ENCODE data around the gene MAGEB4. TPM values are rescaled to one million over a fixed set of nuclear protein-coding genes. Genes with fewer than 3 reads are reported as not detected.
A peak's percentile ranks its signal among the peaks of the same experiment; 100 is the strongest.

The MAGEB4 gene
- total RNA-seq, 1 donor from 2014 or later: not detected

DNA sequence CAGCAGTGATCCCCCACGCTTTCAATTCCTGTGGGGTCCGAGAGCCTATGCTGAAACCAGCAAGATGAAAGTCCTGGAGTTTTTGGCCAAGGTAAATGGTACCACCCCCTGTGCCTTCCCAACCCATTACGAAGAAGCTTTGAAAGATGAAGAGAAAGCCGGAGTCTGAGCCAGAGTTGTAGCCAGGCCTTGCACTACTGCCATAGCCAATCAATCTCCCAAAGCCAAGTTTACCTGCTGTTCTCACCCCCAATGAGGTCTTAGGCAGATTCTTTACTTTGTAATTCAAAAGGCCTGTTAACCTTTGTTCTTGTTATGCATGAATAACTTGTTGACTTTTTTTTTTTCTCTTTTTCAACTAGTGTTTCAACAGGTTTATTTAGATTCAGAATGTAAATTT is 22.4 kb upstream of the MAGEB4 start:
- no peak for DNase-seq (ENCODE audit: low spot score in 2 of 2, unreplicated experiment in 2 of 2)
- no peaks in the 10 kb centered on the region for H3K27me3 Mint-ChIP-seq (ENCODE audit: low read depth)
- peaks cover 12% of the 10 kb centered on the region for H3K4me1 Mint-ChIP-seq
- TF ChIP-seq, protein P1, sequence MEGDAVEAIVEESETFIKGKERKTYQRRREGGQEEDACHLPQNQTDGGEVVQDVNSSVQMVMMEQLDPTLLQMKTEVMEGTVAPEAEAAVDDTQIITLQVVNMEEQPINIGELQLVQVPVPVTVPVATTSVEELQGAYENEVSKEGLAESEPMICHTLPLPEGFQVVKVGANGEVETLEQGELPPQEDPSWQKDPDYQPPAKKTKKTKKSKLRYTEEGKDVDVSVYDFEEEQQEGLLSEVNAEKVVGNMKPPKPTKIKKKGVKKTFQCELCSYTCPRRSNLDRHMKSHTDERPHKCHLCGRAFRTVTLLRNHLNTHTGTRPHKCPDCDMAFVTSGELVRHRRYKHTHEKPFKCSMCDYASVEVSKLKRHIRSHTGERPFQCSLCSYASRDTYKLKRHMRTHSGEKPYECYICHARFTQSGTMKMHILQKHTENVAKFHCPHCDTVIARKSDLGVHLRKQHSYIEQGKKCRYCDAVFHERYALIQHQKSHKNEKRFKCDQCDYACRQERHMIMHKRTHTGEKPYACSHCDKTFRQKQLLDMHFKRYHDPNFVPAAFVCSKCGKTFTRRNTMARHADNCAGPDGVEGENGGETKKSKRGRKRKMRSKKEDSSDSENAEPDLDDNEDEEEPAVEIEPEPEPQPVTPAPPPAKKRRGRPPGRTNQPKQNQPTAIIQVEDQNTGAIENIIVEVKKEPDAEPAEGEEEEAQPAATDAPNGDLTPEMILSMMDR (IDR thresholded peaks at IDR 0.05; ENCODE audit: unreplicated experiment): no peak
- H3K4me3 Mint-ChIP-seq: no peak overlapping the region
- H3K27ac Mint-ChIP-seq: no peak overlapping the region
- H3K36me3 Mint-ChIP-seq: peaks cover 2% of the 10 kb centered on the region
- peaks cover 4% of the 10 kb centered on the region for H3K9me3 Mint-ChIP-seq

DNA sequence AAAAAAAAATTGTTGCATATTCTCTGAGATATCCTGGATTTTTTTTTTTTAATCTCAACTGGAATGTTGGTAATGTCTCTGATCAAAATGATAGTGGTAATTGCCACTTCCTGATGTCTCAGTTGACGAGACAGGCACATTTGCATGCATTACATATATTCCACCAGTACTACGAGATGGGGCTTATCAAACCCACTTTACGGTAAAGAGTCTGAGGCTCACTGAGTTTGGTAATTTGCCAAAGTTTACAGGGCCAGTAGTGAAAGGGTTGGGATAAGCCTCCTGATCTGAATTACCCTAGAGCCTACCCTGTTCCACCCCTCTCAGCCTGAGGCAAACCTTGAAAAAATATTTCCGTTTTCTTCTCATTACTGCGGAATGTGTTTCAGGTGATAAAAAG is 21.1 kb upstream of the MAGEB4 start:
- Mint-ChIP-seq H3K27me3 (ENCODE audit: low read depth) (no peaks in the 10 kb centered on the region), H3K36me3 (peaks cover 2% of the 10 kb centered on the region), H3K4me1 (peaks cover 21% of the 10 kb centered on the region), H3K4me3 (no peak overlapping the region), H3K9me3 (peaks cover 4% of the 10 kb centered on the region), H3K27ac (peak overlapping the region; percentile 30)
- TF ChIP-seq, protein P1 (IDR thresholded peaks at IDR 0.05; ENCODE audit: unreplicated experiment): no peak
- DNase-seq (ENCODE audit: low spot score in 2 of 2, unreplicated experiment in 2 of 2): no peak

DNA sequence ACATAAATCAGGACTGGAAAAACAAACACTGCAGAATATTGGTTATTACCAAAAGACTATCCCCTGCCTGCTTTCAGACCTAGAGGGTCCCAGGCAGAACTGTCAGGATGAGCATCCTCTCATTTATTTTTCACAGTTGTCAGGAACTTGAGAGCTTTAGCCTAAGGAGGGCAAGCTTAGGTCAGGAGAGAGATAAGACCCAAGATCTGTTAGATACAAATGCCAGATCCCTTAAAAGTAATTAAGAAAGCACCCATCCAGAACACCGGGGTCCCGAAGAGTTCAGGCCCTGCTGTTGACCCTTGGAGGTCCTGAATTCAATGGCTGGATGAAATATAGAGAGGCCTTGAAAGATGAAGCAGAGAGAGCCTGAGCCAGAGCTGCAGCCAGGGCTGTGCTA is 17.3 kb upstream of the MAGEB4 start:
- H3K27me3 Mint-ChIP-seq (ENCODE audit: low read depth): no peaks in the 10 kb centered on the region
- no peaks in the 10 kb centered on the region for H3K36me3 Mint-ChIP-seq
- H3K9me3 Mint-ChIP-seq: no peaks in the 10 kb centered on the region
- DNase-seq (ENCODE audit: low spot score in 2 of 2, unreplicated experiment in 2 of 2): no peak
- TF ChIP-seq, protein P1 (IDR thresholded peaks at IDR 0.05; ENCODE audit: unreplicated experiment): no peak
- H3K27ac Mint-ChIP-seq: peak overlapping the region; percentile 88
- peaks cover 21% of the 10 kb centered on the region for H3K4me1 Mint-ChIP-seq
- H3K4me3 Mint-ChIP-seq: no peak overlapping the region

DNA sequence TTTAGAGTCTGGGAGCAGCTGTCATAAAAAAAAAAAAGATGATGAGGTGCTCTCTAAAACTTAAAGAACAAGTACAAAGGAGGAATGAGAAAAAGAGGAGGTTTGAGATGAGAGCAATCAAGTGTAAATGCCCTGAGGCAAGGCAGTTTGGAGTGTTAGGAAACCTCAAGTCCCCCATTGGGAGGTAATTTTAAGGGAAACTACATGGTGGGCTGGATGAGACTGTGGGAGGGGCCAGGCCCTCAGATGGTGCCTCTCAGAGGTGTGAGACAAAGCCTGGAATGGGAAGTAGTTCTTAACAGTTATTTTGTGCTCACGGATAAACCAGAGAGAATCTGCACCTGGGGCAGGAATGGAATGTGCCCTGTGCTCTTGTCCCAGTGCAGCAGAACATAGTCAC is 13.3 kb upstream of the MAGEB4 start:
- Mint-ChIP-seq H3K4me1 (peaks cover 22% of the 10 kb centered on the region), H3K4me3 (no peak overlapping the region), H3K9me3 (no peaks in the 10 kb centered on the region), H3K27me3 (ENCODE audit: low read depth) (no peaks in the 10 kb centered on the region), H3K36me3 (no peaks in the 10 kb centered on the region), H3K27ac (no peak overlapping the region)
- TF ChIP-seq, protein P1 (IDR thresholded peaks at IDR 0.05; ENCODE audit: unreplicated experiment): no peak
- no peak for DNase-seq (ENCODE audit: low spot score in 2 of 2, unreplicated experiment in 2 of 2)

DNA sequence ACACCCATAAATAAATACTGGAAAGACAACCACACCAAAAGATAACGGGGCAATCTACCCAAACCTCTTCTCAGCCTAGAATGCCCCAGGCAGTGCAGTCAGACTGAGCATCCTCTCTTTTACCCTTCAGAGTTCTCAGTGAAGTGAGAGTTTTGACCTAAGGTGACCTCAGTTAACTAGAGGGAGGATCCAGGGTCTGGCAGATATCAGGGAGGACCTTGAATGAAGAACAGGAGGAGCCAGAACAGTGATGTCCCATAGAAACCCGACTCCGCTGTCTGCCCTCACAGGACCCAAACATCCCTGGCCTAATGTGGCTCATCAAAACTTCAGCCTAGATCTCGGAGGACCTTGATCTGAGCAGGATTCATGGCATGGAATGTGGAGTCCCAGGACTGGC is 11.4 kb upstream of the MAGEB4 start, which contains the start of gene MAGEB3:
Gene MAGEB3, plus strand, starts transcription at position 263 of the 400 bp plus-strand sequence. CDS start 5,268 bp downstream, outside the sequence.
- H3K27me3 Mint-ChIP-seq (ENCODE audit: low read depth): no peaks in the 10 kb centered on the region
- H3K27ac Mint-ChIP-seq: no peak within 1 kb of the TSS
- H3K4me1 Mint-ChIP-seq: peaks cover 7% of the 10 kb centered on the region
- TF ChIP-seq, protein P1 (IDR thresholded peaks at IDR 0.05; ENCODE audit: unreplicated experiment): no peak
- DNase-seq (ENCODE audit: low spot score in 2 of 2, unreplicated experiment in 2 of 2): no peak
- H3K4me3 Mint-ChIP-seq: no peak within 1 kb of the TSS
- peaks cover 2% of the 10 kb centered on the region for H3K36me3 Mint-ChIP-seq
- H3K9me3 Mint-ChIP-seq: no peaks in the 10 kb centered on the region

Data from mesothelial cell of epicardium (in vitro differentiated cells).